Endothelial cell of umbilical vein (primary cell): Measurements from ENCODE around the gene SLF1. TPM values are rescaled to one million over a fixed set of nuclear protein-coding genes. Genes with fewer than 3 reads are reported as not detected.

Experiments used
- BruUV-seq: library from RNA; stranded (reverse); fragments of 400-500 nt; replicated peaks from 2 replicates; lab custom pipeline; 2021; lab: Mats Ljungman, UMichigan
- CTCF ChIA-PET: fragments of 300-600, 350-600 bp; sonication (Branson Sonifier 250); formaldehyde crosslinking; loops from one replicate; lab custom pipeline; 2021; ENCODE audit warnings: antibody characterized with exemption, inconsistent platforms; lab: Charles Lee
- POLR2A ChIA-PET: fragments of 300-600, 350-600 bp; sonication (Branson Sonifier 250); formaldehyde crosslinking; loops from one replicate; lab custom pipeline; 2021; ENCODE audit warnings: antibody characterized with exemption, inconsistent platforms; lab: Charles Lee
- DNase-seq: peaks from one replicate; pipeline ENCODE4 v3.0.0-alpha.2; 2011; ENCODE audit warnings: low read depth, low spot score
- FAIRE-seq: peaks from 2 replicates; lab custom pipeline; 2011; peaks lifted over from hg19 to GRCh38; lab: Jason Lieb, UNC
- H2AFZ ChIP-seq: 2 replicates; pipeline ENCODE4 v1.6.0; 2012; ENCODE audit warnings: low read depth, low read length, control low read depth, inconsistent platforms
- H3K27ac ChIP-seq: 2 replicates; pipeline ENCODE4 v1.5.1; 2011; ENCODE audit warnings: low read depth, mild to moderate bottlenecking, control low read depth, low read length, moderate library complexity; ENCODE audit not compliant: insufficient read depth
- H3K27me3 ChIP-seq, 2 experiments: 2 replicates each; pipeline versions ENCODE4 v1.6.0 to v1.6.1; 2011; ENCODE audit warnings: low read length in 2 of 2, mixed read lengths in 1 of 2; ENCODE audit not compliant: control insufficient read depth in 2 of 2, insufficient read depth in 2 of 2
- H3K36me3 ChIP-seq, 2 experiments: 2 replicates in 1 of 2; 3 replicates in 1 of 2; pipeline ENCODE4 v1.5.1; 2011; ENCODE audit warnings: low read length in 2 of 2, mild to moderate bottlenecking in 1 of 2, moderate library complexity in 1 of 2; ENCODE audit not compliant: control insufficient read depth in 2 of 2, insufficient read depth in 2 of 2; ENCODE audit errors: extremely low read depth in 1 of 2
- H3K4me1 ChIP-seq: 3 replicates; pipeline ENCODE4 v1.5.1; 2011; ENCODE audit warnings: mild to moderate bottlenecking, low read length; ENCODE audit not compliant: control insufficient read depth, insufficient read depth; ENCODE audit errors: extremely low read depth
- H3K4me2 ChIP-seq: 2 replicates; pipeline ENCODE4 v1.6.1; 2011; ENCODE audit warnings: low read length, control low read depth, mixed read lengths; ENCODE audit not compliant: insufficient read depth
- H3K4me3 ChIP-seq, 3 experiments: fragments of 200-600 bp in 1 of 3; sonication (generic), shearing (Covaris generic) in 1 of 3; replicated peaks in 1 of 3; 2 replicates each; pipeline ENCODE4 v1.5.1; 2011 to 2016; ENCODE audit warnings: control low read depth in 3 of 3, low read length in 3 of 3, mild to moderate bottlenecking in 2 of 3, inconsistent platforms in 1 of 3, low read depth in 1 of 3, moderate library complexity in 1 of 3; ENCODE audit not compliant: insufficient read depth in 1 of 3
- H3K79me2 ChIP-seq: 2 replicates; pipeline ENCODE4 v1.6.0; 2012; ENCODE audit warnings: low read length, inconsistent platforms; ENCODE audit not compliant: control insufficient read depth, insufficient read depth
- H3K9ac ChIP-seq: replicated peaks from 2 replicates; pipeline ENCODE3; 2011; ENCODE audit warnings: low read length, control low read depth; ENCODE audit not compliant: insufficient read depth; ENCODE audit errors: extremely low read depth
- H3K9me1 ChIP-seq: replicated peaks from 3 replicates; pipeline ENCODE4 v1.6.0; 2011; ENCODE audit warnings: mild to moderate bottlenecking, low read length; ENCODE audit not compliant: control insufficient read depth, insufficient read depth; ENCODE audit errors: extremely low read depth
- H3K9me3 ChIP-seq: replicated peaks from 2 replicates; pipeline ENCODE4 v1.5.1; 2012; ENCODE audit warnings: low read length, inconsistent platforms; ENCODE audit not compliant: control insufficient read depth, insufficient read depth
- H4K20me1 ChIP-seq: replicated peaks from 2 replicates; pipeline ENCODE3; 2011; ENCODE audit warnings: mild to moderate bottlenecking, low read length; ENCODE audit not compliant: control insufficient read depth, insufficient read depth; ENCODE audit errors: extremely low read depth
- EZH2 ChIP-seq: IDR thresholded peaks from 2 replicates; pipeline ENCODE4 v1.6.1; 2012; ENCODE audit warnings: borderline replicate concordance, low read depth, mild to moderate bottlenecking, moderate library complexity, low read length, inconsistent platforms; ENCODE audit not compliant: severe bottlenecking
- FOS ChIP-seq: IDR thresholded peaks from 2 replicates; pipeline ENCODE4 v1.6.1; 2011; ENCODE audit warnings: mild to moderate bottlenecking, low read length, moderate library complexity, borderline replicate concordance; ENCODE audit not compliant: insufficient read depth
- GATA2 ChIP-seq: IDR thresholded peaks from 2 replicates; pipeline ENCODE4 v1.7.0; 2011; ENCODE audit warnings: low read depth, mild to moderate bottlenecking, moderate library complexity, mixed read lengths, low read length; ENCODE audit not compliant: insufficient read length, insufficient read depth
- JUN ChIP-seq: IDR thresholded peaks from 2 replicates; pipeline ENCODE4 v1.6.1; 2011; ENCODE audit warnings: borderline replicate concordance, low read depth; ENCODE audit not compliant: insufficient read length, insufficient read depth
- MYC ChIP-seq: IDR thresholded peaks from one replicate; pipeline ENCODE4 v1.6.1; 2011; ENCODE audit warnings: mild to moderate bottlenecking, low read depth, low read length
- POLR2A ChIP-seq: IDR thresholded peaks from 2 replicates; pipeline ENCODE4 v1.6.1; 2012; ENCODE audit warnings: low read depth, mild to moderate bottlenecking, control low read depth, low read length
- POLR2AphosphoS5 ChIP-seq: IDR thresholded peaks from 2 replicates; pipeline ENCODE4 v1.6.1; 2012; ENCODE audit warnings: low read depth, mild to moderate bottlenecking, control low read depth, low read length, moderate library complexity; ENCODE audit not compliant: insufficient read depth
- dilution Hi-C: fragments of 300-500 bp; cut with MboI; formaldehyde crosslinking; loops from one replicate; pipeline ENCODE4 v1.15.0; 2019; ENCODE audit warnings: low sequenced_read_pairs; ENCODE audit not compliant: extremely low pct_ligation_motif_present
- intact Hi-C: fragments of 100-400 bp; cut with micrococcal nuclease; formaldehyde crosslinking; loops from one replicate; pipeline ENCODE4 v1.10.0; 2022
- polyA plus RNA-seq, 4 experiments: library from polyadenylated mRNA; depleted of rRNA in 3 of 4; stranded (reverse) in 3 of 4; unstranded in 1 of 4; fragments of >200 nt; gene quantifications; 2 replicates each; pipeline versions ENCODE4 v1.2.1 to v1.2.3, GENCODE V29; 2011 to 2012; ENCODE audit warnings: missing spikeins in 1 of 4
- total RNA-seq: library from RNA; stranded (reverse); gene quantifications from 2 replicates; pipeline ENCODE4 v1.2.3, GENCODE V29; 2021
- TF ChIP-seq, protein P1 (sequence below): IDR thresholded peaks from 2 replicates; pipeline ENCODE4 v1.6.1; 2011; ENCODE audit not compliant: insufficient read depth, insufficient read length
- TF ChIP-seq, protein P2 (sequence below), 2 donors: IDR thresholded peaks; 1 replicate in 1 of 2; 2 replicates in 1 of 2; pipeline ENCODE4 v1.5.1; 2011; ENCODE audit warnings: low read length in 2 of 2, mild to moderate bottlenecking in 2 of 2, moderate library complexity in 2 of 2, control low read depth in 1 of 2, inconsistent platforms in 1 of 2, low read depth in 1 of 2; ENCODE audit not compliant: insufficient read depth in 1 of 2; ENCODE audit errors: extremely low read depth in 1 of 2

Gene SLF1
- total and polyA plus RNA-seq, 2 donors (not counting 3 experiments of a cell fraction or from before 2014, with no cell fraction given): 1.4 to 8.5 TPM

GRCh38 chr5:94744906-94745305 lies 126.4 kb downstream of the SLF1 start:
- BruUV-seq: no TSS peak
- Histone ChIP-seq H3K9ac (no peak overlapping the region), H3K4me1 (peaks cover 14% of the 10 kb centered on the region), H3K4me3 (no peak overlapping the region), H3K36me3 (peaks cover 0 to 3% of the 10 kb centered on the region in 2 experiments), H2AFZ (no peak overlapping the region), H4K20me1 (no peaks in the 10 kb centered on the region), H3K9me3 (no peaks in the 10 kb centered on the region), H3K27me3 (no peaks in the 10 kb centered on the region), H3K9me1 (no peaks in the 10 kb centered on the region), H3K79me2 (no peaks in the 10 kb centered on the region), H3K27ac (no peak overlapping the region), H3K4me2 (no peak overlapping the region)
- TF ChIP-seq POLR2A (no peak), POLR2AphosphoS5 (no peak), EZH2 (no peak), MYC (no peak), FOS (no peak), GATA2 (no peak), JUN (no peak)
- TF ChIP-seq, protein P1, sequence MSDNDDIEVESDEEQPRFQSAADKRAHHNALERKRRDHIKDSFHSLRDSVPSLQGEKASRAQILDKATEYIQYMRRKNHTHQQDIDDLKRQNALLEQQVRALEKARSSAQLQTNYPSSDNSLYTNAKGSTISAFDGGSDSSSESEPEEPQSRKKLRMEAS: no peak
- TF ChIP-seq, protein P2, sequence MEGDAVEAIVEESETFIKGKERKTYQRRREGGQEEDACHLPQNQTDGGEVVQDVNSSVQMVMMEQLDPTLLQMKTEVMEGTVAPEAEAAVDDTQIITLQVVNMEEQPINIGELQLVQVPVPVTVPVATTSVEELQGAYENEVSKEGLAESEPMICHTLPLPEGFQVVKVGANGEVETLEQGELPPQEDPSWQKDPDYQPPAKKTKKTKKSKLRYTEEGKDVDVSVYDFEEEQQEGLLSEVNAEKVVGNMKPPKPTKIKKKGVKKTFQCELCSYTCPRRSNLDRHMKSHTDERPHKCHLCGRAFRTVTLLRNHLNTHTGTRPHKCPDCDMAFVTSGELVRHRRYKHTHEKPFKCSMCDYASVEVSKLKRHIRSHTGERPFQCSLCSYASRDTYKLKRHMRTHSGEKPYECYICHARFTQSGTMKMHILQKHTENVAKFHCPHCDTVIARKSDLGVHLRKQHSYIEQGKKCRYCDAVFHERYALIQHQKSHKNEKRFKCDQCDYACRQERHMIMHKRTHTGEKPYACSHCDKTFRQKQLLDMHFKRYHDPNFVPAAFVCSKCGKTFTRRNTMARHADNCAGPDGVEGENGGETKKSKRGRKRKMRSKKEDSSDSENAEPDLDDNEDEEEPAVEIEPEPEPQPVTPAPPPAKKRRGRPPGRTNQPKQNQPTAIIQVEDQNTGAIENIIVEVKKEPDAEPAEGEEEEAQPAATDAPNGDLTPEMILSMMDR (IDR thresholded peaks at IDR 0.05; ENCODE audit: extremely low read depth in 1 of 2, insufficient read depth in 1 of 2, low read depth in 1 of 2, low read length in 2 of 2): no peak
- DNase-seq (no peak), FAIRE-seq (no peak)
- intact Hi-C loops: no loop called here
- ChIA-PET CTCF (no interaction called here), POLR2A (no interaction called here)
- dilution Hi-C loops: no loop called here
